K562 (cell line): ENCODE measurements around the gene UFC1. TPM values are rescaled to one million over a fixed set of nuclear protein-coding genes. Genes with fewer than 3 reads are reported as not detected.

Source experiments
- CHD2 ChIP-seq: IDR thresholded peaks from 2 replicates; pipeline ENCODE4 v1.6.1; 2011; ENCODE audit warnings: low read depth, low read length
- CREB3 ChIP-seq: fragments of 450-650 bp; conservative IDR thresholded peaks from 2 replicates; pipeline ENCODE4 v1.6.1; 2016; ENCODE audit warnings: missing genetic modification characterization, low read depth, mild to moderate bottlenecking, missing compliant biosample characterization, moderate library complexity
- GATAD2B ChIP-seq: fragments of 450-650 bp; IDR thresholded peaks from 2 replicates; pipeline ENCODE4 v1.6.1; 2017; ENCODE audit warnings: mild to moderate bottlenecking, borderline replicate concordance
- HBP1 ChIP-seq: fragments of 450-650 bp; formaldehyde crosslinking; IDR thresholded peaks from 2 replicates; pipeline ENCODE4 v1.4.0; 2022; ENCODE audit warnings: missing genetic modification characterization
- HDAC1 ChIP-seq, 2 experiments: fragments of 450-650 bp; IDR thresholded peaks; 2 replicates each; pipeline ENCODE4 v1.6.1; 2016 to 2017; ENCODE audit warnings: inconsistent platforms in 1 of 2, mild to moderate bottlenecking in 1 of 2, moderate library complexity in 1 of 2
- HNRNPLL ChIP-seq: fragments of 200-400 bp; formaldehyde crosslinking; IDR thresholded peaks from 2 replicates; pipeline ENCODE4 v1.6.1; 2017; ENCODE audit warnings: low read length, low read depth, mild to moderate bottlenecking; ENCODE audit not compliant: poor library complexity, severe bottlenecking
- HNRNPUL1 ChIP-seq: fragments of 200-400 bp; formaldehyde crosslinking; IDR thresholded peaks from 2 replicates; pipeline ENCODE4 v1.6.1; 2017; ENCODE audit warnings: low read length
- KDM5B ChIP-seq: fragments of 200-600 bp; sonication (generic); IDR thresholded peaks from 2 replicates; pipeline ENCODE4 v1.6.1; 2012; ENCODE audit warnings: low read depth, mild to moderate bottlenecking, moderate library complexity, low read length, control low read depth, inconsistent platforms; ENCODE audit not compliant: insufficient replicate concordance
- NFATC3 ChIP-seq: fragments of 450-650 bp; IDR thresholded peaks from 2 replicates; pipeline ENCODE4 v1.6.1; 2017; ENCODE audit warnings: mild to moderate bottlenecking
- PHB2 ChIP-seq: fragments of 450-650 bp; IDR thresholded peaks from 2 replicates; pipeline ENCODE4 v1.6.1; 2017; ENCODE audit warnings: low read depth
- THRAP3 ChIP-seq: fragments of 450-650 bp; IDR thresholded peaks from 2 replicates; pipeline ENCODE4 v1.6.1; 2016; ENCODE audit warnings: mild to moderate bottlenecking, inconsistent platforms, borderline replicate concordance
- ZBTB1 ChIP-seq: sonication (generic); formaldehyde crosslinking; IDR thresholded peaks from 2 replicates; pipeline ENCODE4 v1.8.1; 2023; ENCODE audit warnings: missing genetic modification reagents, low read depth, mild to moderate bottlenecking, borderline replicate concordance
- polyA plus RNA-seq, 8 experiments: library from polyadenylated mRNA; depleted of rRNA in 4 of 8; stranded (reverse) in 5 of 8; unstranded in 3 of 8; fragments of >200 nt; fragmentation: Nextera tagmentation in 2 of 8; fragmentation: Illumina TruSeq in 1 of 8; extraction: Ambion mirVana in 2 of 8; extraction: Trizol in 1 of 8; gene quantifications; 2 replicates each; pipeline versions ENCODE4 v1.2.1 to v1.2.3, GENCODE V29; 2011 to 2014; ENCODE audit warnings: inconsistent platforms in 1 of 8, missing spikeins in 1 of 8
- total RNA-seq, 7 experiments: library from RNA; depleted of rRNA in 6 of 7; stranded (reverse); fragments of >200 nt in 6 of 7; fragmentation: Illumina TruSeq in 2 of 7; extraction: Trizol in 2 of 7; gene quantifications; 2 replicates each; pipeline versions ENCODE4 v1.2.1 to v1.2.3, GENCODE V29; 2011 to 2021; ENCODE audit warnings: low replicate concordance in 1 of 7
- TF ChIP-seq, protein P1 (sequence below), 3 experiments: fragments of 200-800 bp in 1 of 3; fragments of 250-450 bp in 1 of 3; fragments of 450-650 bp in 1 of 3; sonication (Bioruptor Pico) in 1 of 3; sonication (Bioruptor generic) in 1 of 3; formaldehyde crosslinking in 1 of 3; IDR thresholded peaks; 2 replicates each; pipeline versions ENCODE4 v1.6.1 to v1.8.0; 2016 to 2022; ENCODE audit warnings: mild to moderate bottlenecking in 2 of 3, missing genetic modification characterization in 2 of 3, missing compliant biosample characterization in 1 of 3, moderate library complexity in 1 of 3
- TF ChIP-seq, protein P2 (sequence below), 2 experiments: fragments of 450-650 bp; IDR thresholded peaks; 2 replicates each; pipeline ENCODE4 v1.6.1; 2018; ENCODE audit warnings: mild to moderate bottlenecking in 2 of 2, low read depth in 1 of 2; ENCODE audit not compliant: partially characterized antibody in 2 of 2

The UFC1 gene
- total and polyA plus RNA-seq, 9 of the 15 experiments (the other 6 are each of a cell fraction or from before 2014, with no cell fraction given): 92.8 to 220 (median 161) TPM

- TF ChIP-seq, protein P1, sequence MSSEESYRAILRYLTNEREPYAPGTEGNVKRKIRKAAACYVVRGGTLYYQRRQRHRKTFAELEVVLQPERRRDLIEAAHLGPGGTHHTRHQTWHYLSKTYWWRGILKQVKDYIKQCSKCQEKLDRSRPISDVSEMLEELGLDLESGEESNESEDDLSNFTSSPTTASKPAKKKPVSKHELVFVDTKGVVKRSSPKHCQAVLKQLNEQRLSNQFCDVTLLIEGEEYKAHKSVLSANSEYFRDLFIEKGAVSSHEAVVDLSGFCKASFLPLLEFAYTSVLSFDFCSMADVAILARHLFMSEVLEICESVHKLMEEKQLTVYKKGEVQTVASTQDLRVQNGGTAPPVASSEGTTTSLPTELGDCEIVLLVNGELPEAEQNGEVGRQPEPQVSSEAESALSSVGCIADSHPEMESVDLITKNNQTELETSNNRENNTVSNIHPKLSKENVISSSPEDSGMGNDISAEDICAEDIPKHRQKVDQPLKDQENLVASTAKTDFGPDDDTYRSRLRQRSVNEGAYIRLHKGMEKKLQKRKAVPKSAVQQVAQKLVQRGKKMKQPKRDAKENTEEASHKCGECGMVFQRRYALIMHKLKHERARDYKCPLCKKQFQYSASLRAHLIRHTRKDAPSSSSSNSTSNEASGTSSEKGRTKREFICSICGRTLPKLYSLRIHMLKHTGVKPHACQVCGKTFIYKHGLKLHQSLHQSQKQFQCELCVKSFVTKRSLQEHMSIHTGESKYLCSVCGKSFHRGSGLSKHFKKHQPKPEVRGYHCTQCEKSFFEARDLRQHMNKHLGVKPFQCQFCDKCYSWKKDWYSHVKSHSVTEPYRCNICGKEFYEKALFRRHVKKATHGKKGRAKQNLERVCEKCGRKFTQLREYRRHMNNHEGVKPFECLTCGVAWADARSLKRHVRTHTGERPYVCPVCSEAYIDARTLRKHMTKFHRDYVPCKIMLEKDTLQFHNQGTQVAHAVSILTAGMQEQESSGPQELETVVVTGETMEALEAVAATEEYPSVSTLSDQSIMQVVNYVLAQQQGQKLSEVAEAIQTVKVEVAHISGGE (CRISPR knock-in tag; IDR thresholded peaks at IDR 0.05): peak in 1 of 3 experiments; percentile 50; a peak in 2 of 6 replicates
- TF ChIP-seq HDAC1 (IDR thresholded peaks at IDR 0.05) (0 out of 4 replicates have a peak, but pooled peaks of 1 of the 2 experiments have one; percentile 20), HNRNPLL (peak; percentile 1), KDM5B (peak; percentile 31), THRAP3 (no peak), NFATC3 (0 out of 2 replicates have a peak, but pooled peaks have one; percentile 18), PHB2 (0 out of 2 replicates have a peak, but pooled peaks have one; percentile 30), HNRNPUL1 (peak; percentile 14; the same call in 1 of the 2 replicates), CREB3 (tag) (no peak), HBP1 (peak; percentile 1; the same call in 1 of the 2 replicates), ZBTB1 (CRISPR knock-in tag) (0 out of 2 replicates have a peak, but pooled peaks have one; percentile 10), GATAD2B (peak; percentile 6; the same call in 1 of the 2 replicates), CHD2 (0 out of 2 replicates have a peak, but pooled peaks have one; percentile 25)
- TF ChIP-seq, protein P2, sequence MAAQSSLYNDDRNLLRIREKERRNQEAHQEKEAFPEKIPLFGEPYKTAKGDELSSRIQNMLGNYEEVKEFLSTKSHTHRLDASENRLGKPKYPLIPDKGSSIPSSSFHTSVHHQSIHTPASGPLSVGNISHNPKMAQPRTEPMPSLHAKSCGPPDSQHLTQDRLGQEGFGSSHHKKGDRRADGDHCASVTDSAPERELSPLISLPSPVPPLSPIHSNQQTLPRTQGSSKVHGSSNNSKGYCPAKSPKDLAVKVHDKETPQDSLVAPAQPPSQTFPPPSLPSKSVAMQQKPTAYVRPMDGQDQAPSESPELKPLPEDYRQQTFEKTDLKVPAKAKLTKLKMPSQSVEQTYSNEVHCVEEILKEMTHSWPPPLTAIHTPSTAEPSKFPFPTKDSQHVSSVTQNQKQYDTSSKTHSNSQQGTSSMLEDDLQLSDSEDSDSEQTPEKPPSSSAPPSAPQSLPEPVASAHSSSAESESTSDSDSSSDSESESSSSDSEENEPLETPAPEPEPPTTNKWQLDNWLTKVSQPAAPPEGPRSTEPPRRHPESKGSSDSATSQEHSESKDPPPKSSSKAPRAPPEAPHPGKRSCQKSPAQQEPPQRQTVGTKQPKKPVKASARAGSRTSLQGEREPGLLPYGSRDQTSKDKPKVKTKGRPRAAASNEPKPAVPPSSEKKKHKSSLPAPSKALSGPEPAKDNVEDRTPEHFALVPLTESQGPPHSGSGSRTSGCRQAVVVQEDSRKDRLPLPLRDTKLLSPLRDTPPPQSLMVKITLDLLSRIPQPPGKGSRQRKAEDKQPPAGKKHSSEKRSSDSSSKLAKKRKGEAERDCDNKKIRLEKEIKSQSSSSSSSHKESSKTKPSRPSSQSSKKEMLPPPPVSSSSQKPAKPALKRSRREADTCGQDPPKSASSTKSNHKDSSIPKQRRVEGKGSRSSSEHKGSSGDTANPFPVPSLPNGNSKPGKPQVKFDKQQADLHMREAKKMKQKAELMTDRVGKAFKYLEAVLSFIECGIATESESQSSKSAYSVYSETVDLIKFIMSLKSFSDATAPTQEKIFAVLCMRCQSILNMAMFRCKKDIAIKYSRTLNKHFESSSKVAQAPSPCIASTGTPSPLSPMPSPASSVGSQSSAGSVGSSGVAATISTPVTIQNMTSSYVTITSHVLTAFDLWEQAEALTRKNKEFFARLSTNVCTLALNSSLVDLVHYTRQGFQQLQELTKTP (IDR thresholded peaks at IDR 0.05; ENCODE audit: low read depth in 1 of 2, partially characterized antibody in 2 of 2): peak in 1 of 2 experiments; percentile 27
Measured at GRCh38 chr1:161133220-161133740, 20.5 kb upstream of the UFC1 start (continued).
